SK-N-MC (cell line): ENCODE measurements around the gene SHFL.

Source experiments
- DNase-seq: peaks from one replicate; pipeline ENCODE4 v3.0.0-alpha.2; 2011; ENCODE audit warnings: low read depth, low spot score
- H3K27ac ChIP-seq: fragments of 200-600 bp; sonication (generic); 2 replicates; pipeline ENCODE4 v1.5.1; 2016; ENCODE audit warnings: mixed run types
- H3K36me3 ChIP-seq: fragments of 200-600 bp; sonication (generic); 2 replicates; pipeline ENCODE4 v1.6.1; 2017; ENCODE audit warnings: antibody characterized with exemption, low read length, mixed read lengths; ENCODE audit not compliant: insufficient read depth
- H3K4me3 ChIP-seq: fragments of 200-600 bp; sonication (generic); 2 replicates; pipeline ENCODE4 v1.5.1; 2016
- H3K9ac ChIP-seq: fragments of 200-600 bp; sonication (generic); 2 replicates; pipeline ENCODE4 v1.8.0; 2017; ENCODE audit warnings: mixed run types, mixed read lengths; ENCODE audit not compliant: insufficient read length
- H3K9me3 ChIP-seq: fragments of 200-600 bp; sonication (generic); 2 replicates; pipeline ENCODE4 v1.6.1; 2017; ENCODE audit warnings: low read depth, mild to moderate bottlenecking, antibody characterized with exemption, low read length, moderate library complexity, mixed read lengths
- EZH2 ChIP-seq: fragments of 200-600 bp; sonication (generic); IDR thresholded peaks from one replicate; pipeline ENCODE4 v1.6.1; 2017; ENCODE audit warnings: antibody characterized with exemption
- FOXP2 ChIP-seq: optimal IDR thresholded peaks from 2 replicates; pipeline ENCODE3; 2011; ENCODE audit warnings: mild to moderate bottlenecking, moderate library complexity; ENCODE audit not compliant: insufficient read depth; ENCODE audit errors: extremely low read length, control extremely low read depth
- POLR2AphosphoS5 ChIP-seq: IDR thresholded peaks from 2 replicates; pipeline ENCODE4 v1.6.1; 2012; ENCODE audit warnings: mild to moderate bottlenecking, low read depth, low read length, borderline replicate concordance

The SHFL gene

DNA sequence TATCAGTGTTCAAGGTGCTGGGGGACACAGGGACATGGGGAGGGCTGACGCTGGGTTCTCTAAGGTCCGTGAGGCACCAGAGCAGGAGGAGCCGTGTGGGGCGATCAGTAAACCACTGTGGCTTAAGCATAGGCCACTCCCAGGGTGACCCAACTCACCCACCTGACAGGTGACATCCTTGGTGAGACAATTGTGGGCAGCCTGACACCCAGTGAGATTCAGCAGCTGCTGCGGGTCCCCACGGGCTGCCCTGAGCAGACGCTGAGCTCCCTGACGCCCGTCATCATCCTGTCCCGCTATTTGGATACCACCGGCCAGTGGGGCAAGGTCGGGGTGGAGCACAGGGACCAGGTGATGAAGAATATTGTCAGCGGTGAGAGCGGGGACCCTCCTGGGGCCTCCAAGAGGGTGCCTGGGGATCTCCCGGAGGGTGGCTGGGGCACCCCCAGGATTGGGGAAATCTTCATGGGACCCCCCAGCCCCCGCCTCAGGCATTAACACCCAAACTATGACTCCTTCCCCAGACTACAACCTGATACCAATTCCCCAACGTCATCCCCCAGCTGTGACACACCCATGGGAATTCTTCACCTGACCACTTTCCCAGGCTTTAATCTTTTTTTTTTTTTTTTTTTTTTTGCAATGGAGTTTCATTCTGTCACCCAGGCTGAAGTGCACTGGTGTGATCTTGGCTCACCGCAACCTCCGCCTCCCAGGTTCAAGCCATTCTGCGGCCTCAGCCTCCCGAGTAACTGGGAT lies 33.3 kb upstream of the SHFL start:
- H3K27ac ChIP-seq: no peak overlapping the region
- H3K4me3 ChIP-seq: no peak overlapping the region
- no peaks in the 10 kb centered on the region for H3K36me3 ChIP-seq
- no peak overlapping the region for H3K9ac ChIP-seq
- H3K9me3 ChIP-seq: no peaks in the 10 kb centered on the region
- no peak for DNase-seq
- TF ChIP-seq FOXP2: no peak
- TF ChIP-seq EZH2: no peak
- TF ChIP-seq POLR2AphosphoS5: no peak

DNA sequence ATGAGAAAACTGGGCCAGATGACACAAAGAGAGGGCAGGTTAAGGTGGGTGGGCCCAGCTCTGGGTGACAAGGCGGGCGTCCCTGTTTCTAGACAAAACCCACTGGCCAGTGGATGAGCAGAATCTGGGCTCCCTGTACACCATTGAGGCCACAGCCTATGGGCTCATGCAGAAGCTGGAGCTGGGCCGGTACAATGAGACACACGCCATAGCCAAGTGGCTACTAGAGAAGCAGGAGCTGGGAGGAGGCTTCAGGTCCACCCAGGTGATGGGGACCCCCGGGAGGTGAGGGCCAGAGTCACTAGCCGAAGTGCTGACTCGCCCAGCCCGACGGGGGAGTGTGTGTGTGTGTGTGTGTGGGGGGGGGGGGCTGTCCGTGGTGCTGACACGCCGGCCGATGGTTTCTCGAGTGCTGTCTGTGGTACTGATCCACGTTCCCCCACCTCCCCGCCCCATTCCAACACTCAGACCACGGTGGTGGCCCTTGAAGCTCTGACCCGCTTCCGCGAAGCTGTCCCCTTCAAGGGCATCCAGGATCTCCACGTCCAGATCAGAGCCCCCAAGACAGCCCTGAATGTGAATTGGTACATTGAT lies 24.3 kb upstream of the SHFL start:
- H3K4me3 ChIP-seq: no peak overlapping the region
- DNase-seq: no peak
- no peak overlapping the region for H3K27ac ChIP-seq
- no peak overlapping the region for H3K9ac ChIP-seq
- no peaks in the 10 kb centered on the region for H3K9me3 ChIP-seq
- no peaks in the 10 kb centered on the region for H3K36me3 ChIP-seq
- TF ChIP-seq EZH2: no peak
- no peak for TF ChIP-seq POLR2AphosphoS5
- no peak for TF ChIP-seq FOXP2

DNA sequence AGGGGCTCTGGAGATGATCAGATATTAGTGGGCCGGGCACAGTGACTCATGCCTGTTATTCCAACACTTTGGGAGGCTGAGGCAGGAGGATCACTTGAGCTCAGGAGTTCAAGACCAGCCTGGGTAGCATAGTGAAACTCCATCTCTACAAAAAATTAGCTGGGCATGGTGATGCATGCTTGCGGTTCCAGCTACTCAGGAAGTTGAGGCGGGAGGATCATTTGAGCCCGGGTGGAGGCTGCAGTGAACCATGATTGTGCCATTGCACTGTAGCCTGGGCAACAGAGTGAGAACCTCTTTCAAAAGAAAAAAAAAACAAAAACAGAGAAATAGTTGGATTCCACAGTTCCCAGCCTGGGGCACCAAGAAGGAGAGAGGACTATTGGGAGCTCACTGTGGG lies 17.9 kb upstream of the SHFL start:
- Histone ChIP-seq H3K27ac (no peak overlapping the region), H3K9me3 (no peaks in the 10 kb centered on the region), H3K9ac (no peak overlapping the region), H3K4me3 (no peak overlapping the region), H3K36me3 (no peaks in the 10 kb centered on the region)
- DNase-seq: no peak
- TF ChIP-seq POLR2AphosphoS5: no peak

DNA sequence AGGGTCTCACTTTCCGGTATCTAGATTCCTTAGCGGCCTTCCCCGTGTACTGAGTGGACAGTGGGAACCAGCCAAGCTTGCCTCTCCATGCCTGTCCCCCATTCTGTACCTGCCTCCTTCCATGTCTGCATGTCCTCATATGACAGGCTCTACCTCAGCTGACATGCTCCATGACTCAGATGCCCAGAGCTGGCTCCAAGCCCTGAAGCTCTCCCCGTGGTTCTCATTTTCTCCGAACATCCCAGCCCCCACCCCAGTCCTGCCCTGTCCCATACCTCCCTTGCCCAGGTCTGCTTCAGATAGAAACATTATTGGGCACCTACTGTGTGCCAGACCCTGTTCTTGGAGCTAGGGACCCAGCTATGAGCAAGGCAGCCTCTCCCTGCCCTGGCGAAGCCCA lies 17.1 kb upstream of the SHFL start:
- no peak overlapping the region for H3K9ac ChIP-seq
- H3K36me3 ChIP-seq: no peaks in the 10 kb centered on the region
- no peak overlapping the region for H3K4me3 ChIP-seq
- TF ChIP-seq POLR2AphosphoS5: no peak
- no peak for TF ChIP-seq FOXP2
- TF ChIP-seq EZH2: no peak
- H3K27ac ChIP-seq: no peak overlapping the region
- H3K9me3 ChIP-seq: no peaks in the 10 kb centered on the region
- DNase-seq: no peak

DNA sequence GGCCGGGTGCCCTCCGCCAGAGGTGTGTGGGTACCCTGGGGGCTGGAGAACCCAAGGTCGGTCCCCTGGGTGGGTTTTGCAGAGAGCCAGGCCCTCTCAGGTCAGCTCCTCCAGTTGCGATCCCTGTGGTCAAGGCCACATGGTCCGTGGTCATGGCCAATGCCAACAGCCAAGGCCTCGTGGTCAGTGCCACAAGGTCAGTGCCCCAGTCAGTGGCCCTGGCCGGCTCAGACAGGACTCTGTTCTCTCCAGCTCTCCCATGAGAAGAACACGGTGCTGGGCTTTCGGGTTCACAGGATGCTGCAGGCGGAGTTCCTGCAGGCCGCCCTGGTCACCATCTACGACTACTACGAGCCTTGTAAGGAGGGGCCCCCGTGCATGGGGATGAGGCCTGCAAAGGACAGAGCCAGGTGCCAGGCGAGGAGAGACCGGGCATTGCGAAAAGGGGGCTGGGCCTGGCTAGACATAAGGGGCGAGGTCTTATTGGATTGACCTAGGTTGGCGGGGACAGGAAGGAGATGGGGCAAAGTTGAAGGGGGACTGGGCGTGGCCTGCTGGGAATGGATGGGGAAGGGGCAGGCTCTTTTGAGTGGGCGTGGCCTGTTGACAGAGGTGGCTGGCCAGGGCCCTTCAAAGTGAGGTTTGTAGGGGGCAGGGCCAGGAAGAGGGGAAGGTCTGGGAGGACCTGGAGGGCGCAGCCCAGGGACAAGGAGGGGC lies 15.2 kb upstream of the SHFL start:
- Histone ChIP-seq H3K9ac (no peak overlapping the region), H3K27ac (no peak overlapping the region), H3K36me3 (no peaks in the 10 kb centered on the region), H3K9me3 (no peaks in the 10 kb centered on the region), H3K4me3 (no peak overlapping the region)
- TF ChIP-seq FOXP2: no peak
- TF ChIP-seq EZH2: no peak
- TF ChIP-seq POLR2AphosphoS5: no peak
- DNase-seq: no peak

DNA sequence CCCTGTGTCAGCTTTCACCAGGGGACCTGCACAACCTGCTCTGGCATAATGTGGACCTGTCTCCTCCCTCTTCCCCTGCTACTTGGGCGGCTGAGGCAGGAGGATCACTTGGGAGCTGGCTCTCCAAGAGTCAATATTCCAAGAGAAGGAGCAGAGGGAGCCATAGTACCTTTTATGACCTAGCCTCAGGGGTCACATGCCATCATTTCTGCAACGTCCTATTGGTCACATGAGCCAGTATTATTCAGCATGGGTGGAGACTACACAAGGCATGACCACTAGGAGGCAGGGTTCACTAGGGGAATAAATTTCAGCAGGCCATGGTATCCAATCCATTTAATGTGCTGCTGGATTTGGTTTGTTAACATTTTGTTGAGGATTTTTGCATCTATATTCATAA lies 12.0 kb upstream of the SHFL start:
- no peak for DNase-seq
- TF ChIP-seq FOXP2: no peak
- no peak for TF ChIP-seq EZH2
- no peak for TF ChIP-seq POLR2AphosphoS5
- H3K4me3 ChIP-seq: no peak overlapping the region
- no peaks in the 10 kb centered on the region for H3K36me3 ChIP-seq
- H3K9ac ChIP-seq: no peak overlapping the region
- no peaks in the 10 kb centered on the region for H3K9me3 ChIP-seq
- H3K27ac ChIP-seq: no peak overlapping the region

DNA sequence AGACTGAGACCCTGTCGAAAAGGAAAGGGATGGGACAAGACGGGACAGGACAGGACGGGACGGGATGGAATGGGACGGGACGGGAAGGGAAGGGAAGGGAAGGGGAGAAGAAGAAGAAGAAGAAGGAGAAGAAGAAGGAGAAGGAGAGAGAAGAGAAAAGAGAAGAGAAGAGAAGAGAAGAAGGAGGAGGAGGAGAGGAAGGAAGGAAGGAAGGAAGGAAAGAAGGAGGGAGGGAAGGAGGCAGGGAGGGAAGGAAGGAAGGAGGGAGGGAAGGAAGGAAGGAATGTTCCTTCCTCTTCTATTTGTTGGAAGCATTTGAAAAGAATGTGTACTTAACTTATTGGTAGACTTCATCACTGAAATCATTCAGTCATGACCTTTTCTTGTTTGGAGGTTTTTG lies 9.6 kb upstream of the SHFL start:
- no peaks in the 10 kb centered on the region for H3K36me3 ChIP-seq
- no peak overlapping the region for H3K4me3 ChIP-seq
- H3K9ac ChIP-seq: no peak overlapping the region
- no peaks in the 10 kb centered on the region for H3K9me3 ChIP-seq
- no peak for TF ChIP-seq FOXP2
- no peak for TF ChIP-seq POLR2AphosphoS5
- no peak for TF ChIP-seq EZH2
- H3K27ac ChIP-seq: no peak overlapping the region
- no peak for DNase-seq

DNA sequence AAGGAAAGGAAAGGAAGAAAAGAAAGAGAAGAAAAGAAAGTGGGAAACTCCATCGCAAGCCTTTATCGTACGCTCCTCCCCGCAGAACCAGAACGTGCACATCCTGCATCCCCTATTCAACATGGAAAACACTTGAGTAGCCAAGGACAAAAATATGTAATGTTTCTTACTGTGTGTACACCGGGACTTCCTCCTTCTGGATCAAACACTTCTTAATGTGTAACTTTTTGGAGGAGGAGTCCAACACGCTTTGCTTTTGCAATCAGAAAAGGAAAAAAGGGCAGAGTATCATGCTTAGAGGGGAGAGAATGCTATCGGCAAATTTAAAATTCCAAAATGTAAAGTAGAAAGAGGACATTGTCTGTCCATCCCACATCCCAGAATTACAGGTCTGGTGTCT lies 7.8 kb upstream of the SHFL start:
- DNase-seq: no peak
- no peak overlapping the region for H3K4me3 ChIP-seq
- H3K9ac ChIP-seq: no peak overlapping the region
- no peak for TF ChIP-seq FOXP2
- TF ChIP-seq EZH2: no peak
- TF ChIP-seq POLR2AphosphoS5: no peak
- no peak overlapping the region for H3K27ac ChIP-seq
- H3K36me3 ChIP-seq: no peaks in the 10 kb centered on the region
- H3K9me3 ChIP-seq: no peaks in the 10 kb centered on the region
